ENCODE measurements around the gene RP9.

DNA sequence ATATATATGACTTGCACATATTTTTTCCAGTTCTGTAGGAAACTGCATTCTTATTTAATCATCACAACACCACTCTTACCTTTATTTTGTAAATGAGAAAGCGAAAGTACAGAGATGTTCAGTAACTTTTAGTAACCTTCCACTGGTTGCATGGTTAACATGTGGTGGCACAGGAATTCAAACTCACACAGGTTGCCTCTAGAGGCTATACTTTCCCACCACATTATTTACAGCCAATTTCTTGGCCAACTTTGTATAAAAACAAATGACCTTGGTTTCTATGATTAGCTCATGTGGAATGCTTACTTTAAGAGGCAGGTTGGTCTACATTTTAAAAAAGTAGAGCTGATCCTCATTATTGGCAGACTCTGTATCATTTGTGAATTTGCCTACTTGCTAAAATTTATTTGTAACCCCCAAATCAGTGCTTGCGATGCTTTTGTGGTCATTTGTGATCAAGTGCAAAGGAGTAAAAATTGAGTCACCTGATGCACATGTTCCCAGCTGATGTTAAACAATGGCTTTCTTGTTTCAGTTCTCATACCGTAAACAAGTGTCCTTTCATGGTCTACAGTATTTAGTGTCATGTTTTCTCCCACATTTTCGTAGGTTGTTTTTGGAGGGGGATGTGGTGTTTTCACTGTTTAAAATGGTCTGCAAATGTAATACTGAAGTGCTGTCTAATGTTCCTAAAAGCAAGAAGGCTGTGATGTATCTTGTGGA, 35.0 kb upstream of the RP9 start:
- no peak for TF ChIP-seq POLR2AphosphoS5 (IDR thresholded peaks at IDR 0.05; ENCODE audit: low read depth, low read length)
- no peak for TF ChIP-seq FOXP2 (optimal IDR thresholded peaks at IDR 0.05; ENCODE audit: borderline replicate concordance, extremely low read depth, extremely low read length, insufficient read depth)
- no peak for TF ChIP-seq SIN3A (IDR thresholded peaks at IDR 0.05; ENCODE audit: borderline replicate concordance, insufficient read depth, low read length)
- TF ChIP-seq TAF1 (IDR thresholded peaks at IDR 0.05; ENCODE audit: borderline replicate concordance, insufficient read depth, low read length), result no peak

Measured in PFSK-1 (cell line).